ENCODE results near the gene LRRC42. TPM values are rescaled to one million over a fixed set of nuclear protein-coding genes. Genes with fewer than 3 reads are reported as not detected.

LRRC42 gene
- total and polyA plus RNA-seq, 10 of the 15 experiments (the other 5 are each of a cell fraction or from before 2014, with no cell fraction given) = 11.0 to 34.4 (median 23.0) TPM

GRCh38 chr1:53987880-53988279, 41.7 kb downstream of the LRRC42 start:
- POLR2A ChIA-PET = no interaction called here
- no TSS peak for BruUV-seq (replicated peaks)

More at GRCh38 chr1:53987880-53988279, 41.7 kb downstream of the LRRC42 start:
- WGBS (ENCODE audit: insufficient coverage, insufficient replicate concordance, low lambda C conversion rate, missing lambda C conversion rate) = 0% methylated on average over 2 of the region's 2 CpGs
- DNase-seq (ENCODE audit: low read depth, low spot score) (no peak), ATAC-seq (peak; percentile 54), FAIRE-seq (no peak)
- no peak overlapping the region for H3K4me3 ChIP-seq
- no peak overlapping the region for H3K27ac ChIP-seq (ENCODE audit: control insufficient read depth, insufficient read depth)
- no peaks in the 10 kb centered on the region for H3K79me2 ChIP-seq (ENCODE audit: control insufficient read depth, insufficient read depth, low read length)
- ChIA-PET SMC1A (ENCODE audit: uncharacterized antibody, unreplicated experiment) (no interaction called here), CTCF (no interaction called here), RAD21 (ENCODE audit: unreplicated experiment) (no interaction called here)
- H3K4me1 ChIP-seq (ENCODE audit: control insufficient read depth, insufficient read depth, low read length) = no peaks in the 10 kb centered on the region
- no peak overlapping the region for H3K4me2 ChIP-seq (ENCODE audit: control insufficient read depth, insufficient read depth)
- no peak overlapping the region for H3K9ac ChIP-seq (ENCODE audit: control insufficient read depth, insufficient read depth, low read length)
- peak; percentile 47 for TF ChIP-seq JUNB (IDR thresholded peaks at IDR 0.05)
- TF ChIP-seq HCFC1 (IDR thresholded peaks at IDR 0.05; ENCODE audit: low read length) = no peak
- TF ChIP-seq RAD21 (IDR thresholded peaks at IDR 0.05; ENCODE audit: insufficient read depth, low read depth, low read length) = no peak
- TF ChIP-seq ATF2 (IDR thresholded peaks at IDR 0.05; ENCODE audit: low read length) = no peak
- no peak for TF ChIP-seq SMC3 (IDR thresholded peaks at IDR 0.05; ENCODE audit: borderline replicate concordance, low read length)
- no peak for TF ChIP-seq USF1 (IDR thresholded peaks at IDR 0.05; ENCODE audit: borderline replicate concordance, extremely low read length, insufficient read depth, low read depth, low read length)
- TF ChIP-seq RUNX3 (IDR thresholded peaks at IDR 0.05; ENCODE audit: low read length) = peak; percentile 45; the same call in 1 of the 2 replicates
- no peak for TF ChIP-seq NFYA (IDR thresholded peaks at IDR 0.05; ENCODE audit: borderline replicate concordance, low read depth, low read length)
- no peak for TF ChIP-seq RELB (IDR thresholded peaks at IDR 0.05; ENCODE audit: low read depth)
- peaks cover 2% of the 10 kb centered on the region; the same call in 1 of the 3 replicates for H3K9me3 ChIP-seq (replicated peaks; ENCODE audit: control insufficient read depth, insufficient read depth, low read length)
- H3K36me3 ChIP-seq (ENCODE audit: control insufficient read depth in 2 of 2, insufficient read depth in 2 of 2, low read length in 1 of 2) = no peaks in the 10 kb centered on the region
- no peaks in the 10 kb centered on the region for H3K27me3 ChIP-seq (replicated peaks in 1 of 2; ENCODE audit: control insufficient read depth in 2 of 2, insufficient read depth in 2 of 2, low read length in 1 of 2)
- H2AFZ ChIP-seq (ENCODE audit: control insufficient read depth, low read depth, low read length) = no peak overlapping the region
- in situ Hi-C loops (cut with MboI) (no loop called here), intact Hi-C loops (cut with micrococcal nuclease; ENCODE audit: unreplicated experiment) (no loop called here)
- no peaks in the 10 kb centered on the region for H4K20me1 ChIP-seq (ENCODE audit: control insufficient read depth, insufficient read depth)
